ENCODE measurements around the gene NOTUM. TPM values are rescaled to one million over a fixed set of nuclear protein-coding genes. Genes with fewer than 3 reads are reported as not detected.

NOTUM gene
- total and polyA plus RNA-seq, 2 experiments from 2014 or later = 0.29 to 1.6 TPM

- no peak overlapping the region for H3K4me2 ChIP-seq
- no peaks in the 10 kb centered on the region for H3K79me2 ChIP-seq (replicated peaks; ENCODE audit: insufficient read depth)
- 0 out of 2 replicates have a peak, but pooled peaks cover 3% of the 10 kb centered on the region for H3F3A ChIP-seq (replicated peaks; ENCODE audit: low read depth)
- H3K4me1 ChIP-seq (ENCODE audit: insufficient read depth) = peaks cover 2% of the 10 kb centered on the region; the same call in 1 of the 2 replicates
- TF ChIP-seq NANOG (IDR thresholded peaks at IDR 0.05; ENCODE audit: borderline replicate concordance) (no peak), CREB1 (CRISPR knock-in tag; IDR thresholded peaks at IDR 0.05; ENCODE audit: low read depth) (no peak), ZNF331 (CRISPR knock-in tag; IDR thresholded peaks at IDR 0.05; ENCODE audit: low read depth) (no peak), POLR2AphosphoS5 (IDR thresholded peaks at IDR 0.05; ENCODE audit: low read depth) (no peak), JUNB (IDR thresholded peaks at IDR 0.05; ENCODE audit: unreplicated experiment) (no peak), EZH2phosphoT487 (IDR thresholded peaks at IDR 0.05; ENCODE audit: unreplicated experiment) (no peak)
- TF ChIP-seq, protein P1, sequence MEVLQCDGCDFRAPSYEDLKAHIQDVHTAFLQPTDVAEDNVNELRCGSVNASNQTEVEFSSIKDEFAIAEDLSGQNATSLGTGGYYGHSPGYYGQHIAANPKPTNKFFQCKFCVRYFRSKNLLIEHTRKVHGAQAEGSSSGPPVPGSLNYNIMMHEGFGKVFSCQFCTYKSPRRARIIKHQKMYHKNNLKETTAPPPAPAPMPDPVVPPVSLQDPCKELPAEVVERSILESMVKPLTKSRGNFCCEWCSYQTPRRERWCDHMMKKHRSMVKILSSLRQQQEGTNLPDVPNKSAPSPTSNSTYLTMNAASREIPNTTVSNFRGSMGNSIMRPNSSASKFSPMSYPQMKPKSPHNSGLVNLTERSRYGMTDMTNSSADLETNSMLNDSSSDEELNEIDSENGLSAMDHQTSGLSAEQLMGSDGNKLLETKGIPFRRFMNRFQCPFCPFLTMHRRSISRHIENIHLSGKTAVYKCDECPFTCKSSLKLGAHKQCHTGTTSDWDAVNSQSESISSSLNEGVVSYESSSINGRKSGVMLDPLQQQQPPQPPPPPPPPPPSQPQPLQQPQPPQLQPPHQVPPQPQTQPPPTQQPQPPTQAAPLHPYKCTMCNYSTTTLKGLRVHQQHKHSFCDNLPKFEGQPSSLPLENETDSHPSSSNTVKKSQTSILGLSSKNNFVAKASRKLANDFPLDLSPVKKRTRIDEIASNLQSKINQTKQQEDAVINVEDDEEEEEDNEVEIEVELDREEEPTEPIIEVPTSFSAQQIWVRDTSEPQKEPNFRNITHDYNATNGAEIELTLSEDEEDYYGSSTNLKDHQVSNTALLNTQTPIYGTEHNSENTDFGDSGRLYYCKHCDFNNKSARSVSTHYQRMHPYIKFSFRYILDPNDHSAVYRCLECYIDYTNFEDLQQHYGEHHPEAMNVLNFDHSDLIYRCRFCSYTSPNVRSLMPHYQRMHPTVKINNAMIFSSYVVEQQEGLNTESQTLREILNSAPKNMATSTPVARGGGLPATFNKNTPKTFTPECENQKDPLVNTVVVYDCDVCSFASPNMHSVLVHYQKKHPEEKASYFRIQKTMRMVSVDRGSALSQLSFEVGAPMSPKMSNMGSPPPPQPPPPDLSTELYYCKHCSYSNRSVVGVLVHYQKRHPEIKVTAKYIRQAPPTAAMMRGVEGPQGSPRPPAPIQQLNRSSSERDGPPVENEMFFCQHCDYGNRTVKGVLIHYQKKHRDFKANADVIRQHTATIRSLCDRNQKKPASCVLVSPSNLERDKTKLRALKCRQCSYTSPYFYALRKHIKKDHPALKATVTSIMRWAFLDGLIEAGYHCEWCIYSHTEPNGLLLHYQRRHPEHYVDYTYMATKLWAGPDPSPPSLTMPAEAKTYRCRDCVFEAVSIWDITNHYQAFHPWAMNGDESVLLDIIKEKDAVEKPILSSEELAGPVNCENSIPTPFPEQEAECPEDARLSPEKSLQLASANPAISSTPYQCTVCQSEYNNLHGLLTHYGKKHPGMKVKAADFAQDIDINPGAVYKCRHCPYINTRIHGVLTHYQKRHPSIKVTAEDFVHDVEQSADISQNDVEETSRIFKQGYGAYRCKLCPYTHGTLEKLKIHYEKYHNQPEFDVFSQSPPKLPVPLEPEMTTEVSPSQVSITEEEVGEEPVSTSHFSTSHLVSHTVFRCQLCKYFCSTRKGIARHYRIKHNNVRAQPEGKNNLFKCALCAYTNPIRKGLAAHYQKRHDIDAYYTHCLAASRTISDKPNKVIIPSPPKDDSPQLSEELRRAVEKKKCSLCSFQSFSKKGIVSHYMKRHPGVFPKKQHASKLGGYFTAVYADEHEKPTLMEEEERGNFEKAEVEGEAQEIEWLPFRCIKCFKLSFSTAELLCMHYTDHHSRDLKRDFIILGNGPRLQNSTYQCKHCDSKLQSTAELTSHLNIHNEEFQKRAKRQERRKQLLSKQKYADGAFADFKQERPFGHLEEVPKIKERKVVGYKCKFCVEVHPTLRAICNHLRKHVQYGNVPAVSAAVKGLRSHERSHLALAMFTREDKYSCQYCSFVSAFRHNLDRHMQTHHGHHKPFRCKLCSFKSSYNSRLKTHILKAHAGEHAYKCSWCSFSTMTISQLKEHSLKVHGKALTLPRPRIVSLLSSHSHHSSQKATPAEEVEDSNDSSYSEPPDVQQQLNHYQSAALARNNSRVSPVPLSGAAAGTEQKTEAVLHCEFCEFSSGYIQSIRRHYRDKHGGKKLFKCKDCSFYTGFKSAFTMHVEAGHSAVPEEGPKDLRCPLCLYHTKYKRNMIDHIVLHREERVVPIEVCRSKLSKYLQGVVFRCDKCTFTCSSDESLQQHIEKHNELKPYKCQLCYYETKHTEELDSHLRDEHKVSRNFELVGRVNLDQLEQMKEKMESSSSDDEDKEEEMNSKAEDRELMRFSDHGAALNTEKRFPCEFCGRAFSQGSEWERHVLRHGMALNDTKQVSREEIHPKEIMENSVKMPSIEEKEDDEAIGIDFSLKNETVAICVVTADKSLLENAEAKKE (CRISPR knock-in tag; IDR thresholded peaks at IDR 0.05) = no peak
- TF ChIP-seq, protein P2, sequence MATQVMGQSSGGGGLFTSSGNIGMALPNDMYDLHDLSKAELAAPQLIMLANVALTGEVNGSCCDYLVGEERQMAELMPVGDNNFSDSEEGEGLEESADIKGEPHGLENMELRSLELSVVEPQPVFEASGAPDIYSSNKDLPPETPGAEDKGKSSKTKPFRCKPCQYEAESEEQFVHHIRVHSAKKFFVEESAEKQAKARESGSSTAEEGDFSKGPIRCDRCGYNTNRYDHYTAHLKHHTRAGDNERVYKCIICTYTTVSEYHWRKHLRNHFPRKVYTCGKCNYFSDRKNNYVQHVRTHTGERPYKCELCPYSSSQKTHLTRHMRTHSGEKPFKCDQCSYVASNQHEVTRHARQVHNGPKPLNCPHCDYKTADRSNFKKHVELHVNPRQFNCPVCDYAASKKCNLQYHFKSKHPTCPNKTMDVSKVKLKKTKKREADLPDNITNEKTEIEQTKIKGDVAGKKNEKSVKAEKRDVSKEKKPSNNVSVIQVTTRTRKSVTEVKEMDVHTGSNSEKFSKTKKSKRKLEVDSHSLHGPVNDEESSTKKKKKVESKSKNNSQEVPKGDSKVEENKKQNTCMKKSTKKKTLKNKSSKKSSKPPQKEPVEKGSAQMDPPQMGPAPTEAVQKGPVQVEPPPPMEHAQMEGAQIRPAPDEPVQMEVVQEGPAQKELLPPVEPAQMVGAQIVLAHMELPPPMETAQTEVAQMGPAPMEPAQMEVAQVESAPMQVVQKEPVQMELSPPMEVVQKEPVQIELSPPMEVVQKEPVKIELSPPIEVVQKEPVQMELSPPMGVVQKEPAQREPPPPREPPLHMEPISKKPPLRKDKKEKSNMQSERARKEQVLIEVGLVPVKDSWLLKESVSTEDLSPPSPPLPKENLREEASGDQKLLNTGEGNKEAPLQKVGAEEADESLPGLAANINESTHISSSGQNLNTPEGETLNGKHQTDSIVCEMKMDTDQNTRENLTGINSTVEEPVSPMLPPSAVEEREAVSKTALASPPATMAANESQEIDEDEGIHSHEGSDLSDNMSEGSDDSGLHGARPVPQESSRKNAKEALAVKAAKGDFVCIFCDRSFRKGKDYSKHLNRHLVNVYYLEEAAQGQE (IDR thresholded peaks at IDR 0.05; ENCODE audit: unreplicated experiment) = no peak
- TF ChIP-seq, protein P3, sequence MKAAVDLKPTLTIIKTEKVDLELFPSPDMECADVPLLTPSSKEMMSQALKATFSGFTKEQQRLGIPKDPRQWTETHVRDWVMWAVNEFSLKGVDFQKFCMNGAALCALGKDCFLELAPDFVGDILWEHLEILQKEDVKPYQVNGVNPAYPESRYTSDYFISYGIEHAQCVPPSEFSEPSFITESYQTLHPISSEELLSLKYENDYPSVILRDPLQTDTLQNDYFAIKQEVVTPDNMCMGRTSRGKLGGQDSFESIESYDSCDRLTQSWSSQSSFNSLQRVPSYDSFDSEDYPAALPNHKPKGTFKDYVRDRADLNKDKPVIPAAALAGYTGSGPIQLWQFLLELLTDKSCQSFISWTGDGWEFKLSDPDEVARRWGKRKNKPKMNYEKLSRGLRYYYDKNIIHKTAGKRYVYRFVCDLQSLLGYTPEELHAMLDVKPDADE (IDR thresholded peaks at IDR 0.05) = no peak
- TF ChIP-seq, protein P4, sequence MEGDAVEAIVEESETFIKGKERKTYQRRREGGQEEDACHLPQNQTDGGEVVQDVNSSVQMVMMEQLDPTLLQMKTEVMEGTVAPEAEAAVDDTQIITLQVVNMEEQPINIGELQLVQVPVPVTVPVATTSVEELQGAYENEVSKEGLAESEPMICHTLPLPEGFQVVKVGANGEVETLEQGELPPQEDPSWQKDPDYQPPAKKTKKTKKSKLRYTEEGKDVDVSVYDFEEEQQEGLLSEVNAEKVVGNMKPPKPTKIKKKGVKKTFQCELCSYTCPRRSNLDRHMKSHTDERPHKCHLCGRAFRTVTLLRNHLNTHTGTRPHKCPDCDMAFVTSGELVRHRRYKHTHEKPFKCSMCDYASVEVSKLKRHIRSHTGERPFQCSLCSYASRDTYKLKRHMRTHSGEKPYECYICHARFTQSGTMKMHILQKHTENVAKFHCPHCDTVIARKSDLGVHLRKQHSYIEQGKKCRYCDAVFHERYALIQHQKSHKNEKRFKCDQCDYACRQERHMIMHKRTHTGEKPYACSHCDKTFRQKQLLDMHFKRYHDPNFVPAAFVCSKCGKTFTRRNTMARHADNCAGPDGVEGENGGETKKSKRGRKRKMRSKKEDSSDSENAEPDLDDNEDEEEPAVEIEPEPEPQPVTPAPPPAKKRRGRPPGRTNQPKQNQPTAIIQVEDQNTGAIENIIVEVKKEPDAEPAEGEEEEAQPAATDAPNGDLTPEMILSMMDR (conservative IDR thresholded peaks at IDR 0.05; ENCODE audit: low read depth in 2 of 2) = no peak
- no peak overlapping the region; the same call in 2 of the 3 replicates for H3K4me3 Mint-ChIP-seq
- H3K9me3 Mint-ChIP-seq = no peaks in the 10 kb centered on the region
- no peak overlapping the region for H2AFZ ChIP-seq
- no peaks in the 10 kb centered on the region for H3K36me3 ChIP-seq (ENCODE audit: insufficient read depth)
- no peaks in the 10 kb centered on the region; the same call in none of the 2 replicates for H4K20me1 ChIP-seq (replicated peaks; ENCODE audit: insufficient read depth)
- ATAC-seq (no peak), DNase-seq (ENCODE audit: low spot score) (no peak)
- no peaks in the 10 kb centered on the region for H3K27me3 ChIP-seq (ENCODE audit: insufficient read depth)
- peaks cover 41% of the 10 kb centered on the region for H3K36me3 Mint-ChIP-seq (ENCODE audit: low read depth)
- H3K27me3 Mint-ChIP-seq (ENCODE audit: insufficient read depth, low read depth, poor library complexity) = peaks cover 9% of the 10 kb centered on the region
- H3K27ac ChIP-seq (ENCODE audit: low read depth) = no peak overlapping the region
- no peak overlapping the region for H3K27ac Mint-ChIP-seq
- peaks cover 10% of the 10 kb centered on the region for H3K4me1 Mint-ChIP-seq
- no peaks in the 10 kb centered on the region for H3K9me2 ChIP-seq (ENCODE audit: insufficient read depth)
- no peak overlapping the region for H3K4me3 ChIP-seq
These were observed 25.6 kb upstream of the NOTUM start for GRCh38 chr17:81986606-81987005.

Data from GM23338 (cell line).